GM18511 (cell line): ENCODE measurements around the gene TNFRSF19.

Experiments
- ATAC-seq: cut with Tn5 transposase; IDR thresholded peaks from one replicate; pipeline ENCODE4 v1.9.1; 2021; ENCODE audit warnings: mild to moderate bottlenecking, moderate library complexity; ENCODE audit not compliant: unreplicated experiment

TNFRSF19 gene

DNA sequence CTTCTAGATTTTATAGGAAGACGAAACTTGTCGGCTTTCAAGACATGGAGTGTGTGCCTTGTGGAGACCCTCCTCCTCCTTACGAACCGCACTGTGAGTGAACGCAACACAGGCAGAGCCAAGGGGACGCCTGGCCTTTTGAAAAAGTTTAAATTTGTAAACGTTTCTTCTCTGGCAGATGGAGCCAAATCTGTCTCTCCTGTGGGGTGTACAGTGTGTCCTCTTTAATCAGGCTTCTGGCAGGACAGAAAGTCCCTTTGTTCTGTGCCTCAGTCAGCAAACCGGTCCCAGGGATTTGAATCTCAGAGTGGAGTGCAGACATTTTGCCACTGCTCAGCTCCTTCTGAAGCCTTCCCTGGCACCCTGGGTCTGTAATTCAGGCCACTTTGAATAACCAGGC, 56.5 kb downstream of the TNFRSF19 start:
- no peak for ATAC-seq

DNA sequence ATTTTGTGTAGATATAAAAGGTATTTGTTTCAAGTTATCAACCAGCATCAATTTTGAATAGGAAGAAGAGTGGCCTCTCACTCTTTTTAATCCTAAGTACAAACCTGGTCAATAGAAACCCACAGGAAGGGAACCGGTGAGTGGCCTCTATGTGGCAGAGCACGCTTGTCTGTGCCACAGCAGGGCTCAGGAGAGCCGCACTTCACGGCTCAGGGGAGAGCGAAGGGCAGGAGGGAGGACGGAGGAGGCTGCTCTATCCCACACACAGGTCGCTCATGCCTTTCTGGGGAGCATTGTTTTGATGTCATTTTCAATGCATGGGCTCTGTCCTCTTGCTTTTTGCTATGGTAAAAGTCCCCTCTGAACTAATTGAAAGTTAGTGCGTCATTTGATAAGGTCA, 57.2 kb downstream of the TNFRSF19 start:
- no peak for ATAC-seq

DNA sequence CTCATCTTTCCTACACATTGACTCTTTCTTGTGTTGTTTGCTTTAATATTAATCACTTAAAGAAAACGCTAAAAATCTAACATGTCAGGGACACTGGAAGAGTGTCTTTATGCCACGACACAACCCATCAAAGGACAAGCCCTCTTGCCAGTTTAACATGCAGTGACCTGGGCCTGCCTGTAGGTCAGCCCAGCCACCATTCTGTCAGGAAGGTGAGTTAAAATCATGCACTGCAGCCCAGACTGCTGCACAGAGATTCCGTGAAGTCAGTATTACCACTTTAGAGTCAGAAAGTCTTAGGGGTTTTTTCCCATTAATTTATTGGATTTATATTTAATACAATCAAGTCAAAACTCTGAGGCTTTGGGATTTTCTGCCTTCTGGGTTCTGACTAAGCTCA, 58.0 kb downstream of the TNFRSF19 start:
- ATAC-seq: no peak

DNA sequence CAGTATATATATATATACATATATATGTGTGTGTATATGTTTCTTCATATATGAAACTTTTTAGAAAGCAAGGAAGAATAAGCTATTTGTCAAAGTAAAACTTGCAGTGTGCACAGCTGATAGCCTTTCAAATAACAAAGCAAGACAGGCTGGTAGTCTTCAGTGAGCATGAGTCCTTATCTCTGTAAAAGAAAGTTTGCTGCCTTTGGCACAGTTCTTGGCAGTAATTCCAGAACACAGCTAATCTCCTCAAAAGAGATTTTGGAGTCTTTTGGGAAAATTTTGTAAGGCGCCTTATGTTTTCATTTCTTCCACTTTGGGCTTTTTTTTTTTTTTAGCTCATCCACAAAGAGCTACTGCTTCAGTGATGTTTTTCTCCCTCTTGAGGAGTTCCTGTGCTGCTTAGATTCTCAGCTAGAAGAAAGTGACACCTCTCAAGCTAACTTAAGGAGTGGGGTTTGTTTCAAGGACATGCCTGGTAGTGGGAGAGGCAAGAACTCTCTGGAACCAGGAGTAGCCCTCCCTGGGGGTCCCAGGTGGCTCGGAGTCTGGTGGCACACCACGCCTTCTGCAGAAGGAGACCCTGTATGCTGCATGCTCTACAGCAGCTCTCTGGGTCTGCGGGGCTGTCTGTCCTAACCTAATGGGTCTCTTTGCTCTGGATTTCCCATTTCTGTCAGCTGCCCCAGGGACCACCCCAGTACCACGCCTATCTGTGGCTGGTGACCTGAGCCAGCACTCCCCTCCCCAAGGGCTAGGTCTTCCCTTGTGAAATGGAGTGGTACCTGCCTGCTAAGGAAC, 58.8 kb downstream of the TNFRSF19 start:
- ATAC-seq: no peak

DNA sequence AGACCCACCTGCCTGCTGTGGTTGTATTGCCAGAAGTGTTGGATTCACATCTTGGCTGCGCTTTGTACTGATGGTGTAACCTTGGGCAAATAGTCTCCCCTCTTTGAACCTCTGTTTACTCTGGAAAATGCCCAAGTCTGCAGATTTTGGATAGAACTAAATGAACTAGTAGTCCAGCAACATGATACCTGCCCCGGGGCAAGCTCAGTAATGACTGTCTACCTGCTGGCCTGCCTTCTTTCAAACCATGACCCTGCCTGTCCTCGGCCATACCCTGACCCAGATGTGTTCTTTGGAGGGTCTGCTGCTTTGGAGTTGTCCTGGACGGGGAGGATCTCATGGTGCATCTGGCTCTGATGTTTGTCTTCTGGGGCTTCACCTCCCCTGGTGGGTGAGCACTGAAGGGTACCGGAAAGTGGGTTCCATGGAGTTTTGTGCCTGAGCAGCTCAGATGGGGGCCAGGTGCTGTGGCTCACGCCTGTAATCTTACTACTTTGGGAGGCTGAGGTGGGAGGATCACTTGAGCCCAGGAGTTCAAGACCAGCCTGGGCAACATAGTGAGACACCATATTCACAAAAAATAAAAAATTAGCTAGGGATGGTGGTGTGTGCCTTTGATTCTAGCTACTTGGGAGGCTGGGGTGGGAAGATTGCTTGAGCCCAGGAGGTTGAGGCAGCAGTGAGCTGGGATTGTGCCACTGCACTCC, 59.5 kb downstream of the TNFRSF19 start:
- no peak for ATAC-seq

DNA sequence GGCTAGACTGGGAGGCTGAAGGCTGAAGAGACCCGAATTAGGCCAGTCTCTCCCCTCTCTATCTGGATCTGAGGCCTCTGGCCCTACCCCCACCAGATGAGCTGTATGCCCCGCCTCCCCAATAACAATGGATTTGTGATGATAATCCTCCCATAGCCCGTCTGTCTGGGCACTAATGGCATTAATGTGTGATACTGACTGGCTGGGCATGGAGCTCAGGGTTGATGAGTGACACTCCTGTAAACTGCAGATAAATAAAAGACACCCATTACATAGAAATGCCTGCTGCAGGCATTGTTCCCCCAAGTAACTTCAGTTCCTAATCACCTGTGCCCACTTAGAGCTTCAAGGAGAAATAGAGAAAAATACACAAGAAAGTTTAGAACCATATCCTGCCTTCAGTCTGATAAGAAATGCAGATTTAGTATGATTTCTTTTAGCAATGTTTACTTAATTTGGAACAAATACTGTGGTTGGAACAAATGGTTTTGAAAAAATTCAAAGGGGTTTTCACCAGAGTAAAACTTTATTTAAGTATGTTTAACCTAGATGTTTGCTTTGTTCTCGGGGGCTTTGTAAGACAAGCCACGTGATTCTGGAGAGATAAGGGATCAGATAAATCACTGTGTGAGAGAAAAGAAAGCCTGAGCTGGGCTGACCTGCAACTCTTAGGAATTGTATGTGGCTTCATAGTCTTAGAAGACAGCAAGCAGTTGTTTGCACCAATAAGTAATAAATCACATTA, 60.3 kb downstream of the TNFRSF19 start:
- no peak for ATAC-seq

DNA sequence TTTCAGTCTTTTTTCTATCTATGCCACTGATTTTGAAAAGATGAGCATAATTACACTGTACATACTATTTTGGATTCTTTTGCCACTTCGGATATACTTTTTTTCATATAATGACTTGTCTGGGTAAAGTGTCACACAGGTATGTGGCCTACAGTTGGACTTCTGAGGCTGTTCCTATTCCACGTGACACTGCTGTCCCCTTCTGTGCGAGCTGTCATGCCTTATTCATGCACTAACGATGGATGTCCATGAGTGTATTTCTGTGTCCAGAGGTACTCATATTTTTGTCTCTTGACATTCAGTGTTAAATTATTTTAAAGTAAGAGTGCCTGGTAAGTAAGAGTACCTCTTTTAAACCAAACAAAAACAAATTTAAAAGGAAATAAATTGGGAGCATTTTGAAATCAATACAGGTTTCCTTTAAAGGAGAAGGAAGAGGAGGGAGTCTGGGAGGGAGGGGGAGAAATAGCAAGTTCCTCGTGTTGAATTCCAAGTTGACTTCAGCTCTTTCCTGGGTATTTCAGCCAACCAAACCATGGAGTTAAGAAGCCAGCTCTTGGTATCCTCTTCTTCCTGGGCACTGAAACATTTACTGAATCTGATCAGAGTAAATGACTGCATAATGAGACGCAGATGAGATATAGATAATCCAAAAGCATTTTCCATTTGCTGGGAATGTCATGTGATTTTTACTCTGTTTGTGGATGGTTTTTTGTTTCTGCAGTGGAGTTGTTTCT, 61.3 kb downstream of the TNFRSF19 start:
- ATAC-seq: no peak

DNA sequence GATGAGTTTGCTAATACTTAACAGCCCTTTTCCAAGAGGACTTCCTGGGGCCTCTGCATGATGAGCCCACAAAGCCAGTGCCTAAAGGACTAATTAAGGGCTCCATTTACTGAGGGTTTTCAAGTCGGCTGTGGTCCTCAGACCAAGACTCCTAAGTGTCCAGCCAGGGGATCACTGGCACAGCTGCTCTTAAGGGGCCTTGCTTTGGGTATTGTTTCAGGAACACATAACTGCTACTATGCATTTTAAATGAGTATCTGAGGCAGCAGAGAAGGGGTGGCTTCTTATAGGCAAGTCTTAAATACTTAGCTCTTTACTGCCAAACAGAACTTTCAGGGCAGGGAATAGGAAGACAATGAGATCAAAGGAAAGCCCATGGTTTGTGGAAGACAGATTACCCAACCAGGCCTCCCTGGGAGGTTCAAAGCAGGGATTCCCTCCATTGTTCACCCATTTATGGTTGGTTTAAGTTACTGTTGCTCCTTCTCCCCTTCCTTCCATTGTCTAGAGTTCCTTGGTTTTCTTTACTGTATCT, 61.9 kb downstream of the TNFRSF19 start:
- no peak for ATAC-seq

DNA sequence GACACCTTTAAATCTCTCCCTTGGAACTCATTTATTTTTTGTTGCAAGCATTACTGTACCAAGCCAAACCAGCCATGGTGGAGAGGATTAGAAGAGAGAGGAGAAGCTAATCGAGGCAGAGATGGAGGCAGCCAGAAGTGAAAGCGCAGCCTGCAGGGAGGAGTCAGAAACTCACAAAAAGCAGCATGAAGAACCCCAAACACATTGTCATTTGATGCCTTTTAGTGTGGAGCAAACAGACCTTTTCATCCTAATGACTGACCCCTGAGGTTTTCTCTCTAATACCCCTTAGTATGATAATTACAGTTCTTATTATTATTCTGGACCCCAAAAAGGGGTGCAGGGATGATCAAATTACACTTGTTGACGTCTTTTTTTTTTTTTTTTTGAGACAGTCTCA, 62.5 kb downstream of the TNFRSF19 start:
- ATAC-seq: no peak

DNA sequence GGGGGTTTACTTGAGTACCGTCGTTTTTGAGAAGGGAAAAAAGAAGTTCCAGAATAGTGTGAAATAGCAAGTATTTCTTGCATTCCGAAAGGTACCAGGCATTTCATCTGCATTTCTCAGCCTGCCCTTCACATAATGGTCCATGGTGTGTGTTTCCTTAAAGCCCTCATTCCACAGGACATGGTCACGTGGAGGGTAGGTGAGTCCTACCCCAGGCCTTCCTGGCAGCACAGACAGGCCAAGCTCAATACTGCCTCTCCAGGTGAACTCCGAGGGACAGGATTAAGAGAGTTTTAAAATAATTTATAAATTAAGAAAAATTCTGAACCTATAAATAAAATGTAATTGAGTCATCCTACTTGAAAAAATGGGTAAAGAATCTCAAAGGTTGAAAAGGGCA, 64.7 kb downstream of the TNFRSF19 start:
- no peak for ATAC-seq

DNA sequence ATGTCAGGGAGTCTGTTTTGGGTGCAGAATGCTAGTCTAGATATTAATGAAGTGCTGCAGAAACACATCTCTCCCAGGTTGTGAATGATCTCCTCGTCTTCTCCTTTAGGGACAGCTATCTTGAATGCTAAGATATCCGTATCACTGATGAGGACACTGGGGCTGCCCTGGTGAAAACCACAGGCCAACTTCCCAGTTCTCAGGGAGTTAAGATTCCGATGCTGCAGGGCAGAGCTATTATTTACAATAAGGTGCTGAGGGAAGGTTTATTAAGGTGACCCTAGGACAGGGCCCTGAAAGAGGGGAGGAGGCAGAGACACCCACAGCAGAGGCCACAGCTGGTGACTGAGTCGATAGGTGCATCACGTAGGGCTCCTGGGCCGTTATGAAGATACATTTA, 66.1 kb downstream of the TNFRSF19 start:
- ATAC-seq: no peak

DNA sequence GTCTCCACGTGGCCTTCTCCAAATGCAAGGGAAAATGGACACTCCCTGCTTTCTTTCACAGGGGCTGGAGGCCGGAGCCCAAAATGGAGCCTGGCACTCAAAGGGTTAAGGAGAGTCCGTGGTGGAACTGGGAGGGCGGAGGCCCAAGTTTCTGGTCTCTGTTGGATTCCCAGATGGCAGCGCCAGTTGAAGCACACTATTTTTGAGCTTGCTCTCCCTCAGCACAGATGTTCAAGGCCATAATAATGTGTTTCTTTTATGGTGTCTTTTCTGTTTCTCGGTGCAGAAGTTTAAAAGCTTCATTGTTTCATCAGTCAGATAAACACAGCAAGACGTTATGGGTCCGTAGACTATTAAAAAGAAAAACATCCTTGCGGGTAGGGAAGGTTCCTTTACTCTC, 67.6 kb downstream of the TNFRSF19 start:
- ATAC-seq: no peak

DNA sequence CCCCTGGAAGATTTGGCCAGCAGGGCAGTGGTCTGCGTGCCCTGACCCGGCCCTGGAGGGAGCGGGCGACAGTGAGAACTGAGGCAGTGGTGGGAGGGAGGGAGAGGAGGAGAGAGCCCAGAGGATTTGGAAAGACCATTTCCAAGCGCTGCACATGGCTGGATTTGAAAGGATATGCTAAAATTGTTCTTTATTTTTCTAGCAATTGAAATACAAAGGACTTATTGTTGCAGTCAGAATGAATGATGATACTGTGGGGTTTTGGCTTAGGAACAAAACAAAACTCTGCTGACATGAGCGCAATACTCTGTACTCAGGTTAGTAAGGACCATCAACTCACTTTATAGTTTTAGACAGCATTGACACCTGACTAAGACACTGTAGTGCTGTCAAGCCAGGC, 69.5 kb downstream of the TNFRSF19 start:
- no peak for ATAC-seq

DNA sequence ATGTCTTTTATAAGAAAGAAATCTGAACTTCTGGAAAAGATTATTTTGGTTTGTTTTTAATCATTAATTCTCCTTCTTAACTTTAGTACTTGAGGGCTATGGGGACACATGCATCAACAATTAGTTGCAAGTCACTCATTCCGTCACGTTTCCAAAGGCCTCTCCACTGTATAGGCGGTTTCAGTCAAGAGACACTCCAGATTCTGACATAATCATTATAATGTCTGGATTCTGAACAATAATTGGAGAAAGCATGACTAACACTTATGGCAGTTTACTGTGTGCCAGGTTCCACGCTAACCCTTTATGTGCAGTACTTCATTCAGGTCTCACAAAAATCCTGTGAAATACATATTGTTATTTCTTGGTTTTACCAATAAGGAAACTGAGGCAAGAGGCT, 71.9 kb downstream of the TNFRSF19 start:
- no peak for ATAC-seq

DNA sequence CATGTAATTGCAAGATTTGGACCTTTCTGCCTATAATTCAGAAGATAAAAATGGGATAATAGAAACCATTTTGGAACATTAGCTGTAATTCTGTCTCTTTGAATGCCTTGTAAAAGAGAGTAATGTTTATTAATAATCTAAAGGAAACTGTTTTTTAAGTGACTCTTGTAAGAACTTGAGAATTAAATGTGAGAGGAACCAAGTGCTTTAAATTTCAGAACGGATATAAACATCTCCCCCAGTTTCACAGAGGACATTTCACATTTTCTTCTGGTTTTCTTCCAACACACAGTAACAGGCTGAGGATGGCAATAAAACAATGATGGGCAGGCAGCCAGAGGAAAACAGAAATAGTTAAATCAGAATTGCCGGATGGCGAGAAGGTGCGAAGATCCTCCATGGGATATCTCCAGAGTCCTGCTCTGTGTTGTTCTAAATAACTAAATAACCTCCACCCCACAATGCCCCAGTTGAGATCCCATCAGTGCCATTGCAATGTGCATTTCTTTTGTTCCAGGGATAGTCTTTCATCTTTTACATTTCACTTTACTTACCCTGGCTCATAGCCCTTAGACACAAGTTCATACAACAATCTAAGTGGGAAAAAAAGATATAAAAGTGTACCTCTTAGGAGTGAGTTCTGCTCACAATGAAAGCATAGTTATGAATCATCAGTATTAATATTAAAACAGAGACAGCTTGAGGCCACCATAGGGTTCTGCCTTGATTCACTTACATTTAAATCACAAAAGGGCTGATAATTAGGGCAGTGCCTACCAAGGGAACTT, 73.3 kb downstream of the TNFRSF19 start:
- no peak for ATAC-seq

DNA sequence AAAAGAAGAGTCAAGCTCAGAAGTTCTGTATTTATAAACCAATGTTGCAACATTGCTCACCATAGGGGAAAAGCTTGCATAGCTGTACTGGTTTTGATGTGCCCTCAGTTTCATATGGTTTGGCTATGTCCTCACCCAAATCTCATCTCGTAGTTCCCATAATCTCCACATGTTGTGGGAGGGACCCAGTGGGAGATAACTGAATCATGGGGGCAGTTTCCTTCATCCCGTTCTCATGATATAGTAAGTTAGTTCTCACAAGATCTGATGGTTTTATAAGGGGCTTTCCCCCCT, 73.9 kb downstream of the TNFRSF19 start:
- no peak for ATAC-seq

DNA sequence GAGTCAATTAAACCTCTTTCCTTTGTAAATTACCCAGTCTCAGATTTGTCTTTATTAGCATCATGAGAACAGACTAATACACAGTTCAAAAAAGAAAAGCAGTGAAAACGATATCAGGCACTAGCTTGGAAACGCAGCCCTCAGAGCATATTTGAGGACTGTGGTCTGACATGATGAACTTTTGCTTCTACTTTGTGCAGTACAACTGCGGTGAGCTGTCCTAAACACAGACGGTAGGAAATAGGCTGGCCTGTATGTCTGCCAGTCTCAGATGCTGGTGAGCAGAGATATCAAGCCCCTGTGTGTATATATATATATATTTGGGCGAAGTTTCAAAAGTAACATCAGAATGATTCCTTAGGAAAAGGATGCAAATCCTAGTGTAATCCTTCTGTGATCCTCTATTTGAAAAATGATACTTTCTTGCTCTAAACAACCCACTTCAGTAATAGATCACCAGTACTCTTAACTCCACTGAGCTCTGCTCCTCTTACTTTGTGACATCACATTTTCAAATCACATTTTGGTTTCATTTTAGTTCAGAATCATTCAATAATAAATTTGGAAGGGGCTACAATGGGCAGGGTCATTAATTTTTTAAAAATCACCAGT, 74.4 kb downstream of the TNFRSF19 start:
- no peak for ATAC-seq

DNA sequence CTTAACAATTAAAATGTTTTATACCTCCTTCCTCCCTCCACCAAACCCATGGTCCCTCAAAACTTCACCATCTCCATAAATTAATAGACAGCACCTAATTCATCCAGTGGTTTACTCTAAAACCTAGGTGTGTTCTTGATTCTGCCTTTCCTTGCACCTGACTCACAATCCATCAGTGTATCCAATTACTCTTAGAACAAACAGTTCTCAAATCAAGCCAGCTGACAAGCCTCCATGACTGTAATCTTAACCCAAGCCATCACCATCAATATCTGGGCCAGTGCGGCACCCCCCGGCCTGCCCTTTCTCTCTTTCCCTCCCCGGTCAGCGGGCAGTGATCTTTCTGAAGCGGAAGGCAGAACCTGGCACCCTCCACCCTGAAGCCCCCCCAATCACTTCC, 75.6 kb downstream of the TNFRSF19 start:
- ATAC-seq: no peak

DNA sequence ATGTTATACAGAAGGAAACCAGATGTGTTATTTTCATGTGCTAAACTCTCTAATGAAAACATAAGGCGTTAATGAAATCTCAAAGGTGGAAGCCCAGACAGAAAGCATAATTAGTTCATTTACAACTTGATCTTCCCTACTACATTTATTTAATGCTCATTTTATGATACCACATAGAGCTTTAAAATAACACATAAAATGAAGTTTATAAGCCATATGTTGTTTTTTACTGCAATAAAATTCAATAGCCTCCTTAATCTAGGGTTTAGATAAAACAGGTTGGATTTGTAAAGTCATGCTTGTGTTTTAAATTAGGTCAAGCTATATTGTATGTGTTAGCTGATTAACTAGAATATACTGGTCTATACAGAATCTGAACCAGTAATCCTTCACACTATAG, 81.2 kb downstream of the TNFRSF19 start:
- ATAC-seq: no peak

DNA sequence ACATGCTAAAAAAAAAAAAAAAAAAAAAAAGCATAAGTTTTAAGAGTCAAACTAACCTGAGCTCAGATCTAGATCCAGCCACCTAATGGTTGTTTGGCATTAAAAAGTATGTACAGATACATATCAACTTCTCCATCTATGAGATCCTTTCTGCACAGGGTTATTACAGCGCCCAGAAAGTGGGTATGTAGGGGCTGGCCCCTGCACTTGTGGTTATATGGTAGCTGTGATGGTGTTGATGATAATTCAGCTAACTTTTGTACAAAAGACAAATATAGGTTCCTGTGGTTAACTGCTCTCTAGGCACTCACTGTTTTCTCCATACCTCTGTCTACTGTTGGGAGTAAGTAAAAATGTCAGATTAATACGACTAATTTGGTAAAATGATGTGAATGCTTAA, 81.7 kb downstream of the TNFRSF19 start:
- ATAC-seq: no peak
